NCI-H1436 treated with DMSO at 0.1 percent for 48 hours (cell line): Measurements from ENCODE around the gene STAC.

ENCODE experiments used
- DNase-seq: peaks from one replicate; lab custom pipeline; 2025; lab: John Stamatoyannopoulos, UW

STAC gene, protein sequence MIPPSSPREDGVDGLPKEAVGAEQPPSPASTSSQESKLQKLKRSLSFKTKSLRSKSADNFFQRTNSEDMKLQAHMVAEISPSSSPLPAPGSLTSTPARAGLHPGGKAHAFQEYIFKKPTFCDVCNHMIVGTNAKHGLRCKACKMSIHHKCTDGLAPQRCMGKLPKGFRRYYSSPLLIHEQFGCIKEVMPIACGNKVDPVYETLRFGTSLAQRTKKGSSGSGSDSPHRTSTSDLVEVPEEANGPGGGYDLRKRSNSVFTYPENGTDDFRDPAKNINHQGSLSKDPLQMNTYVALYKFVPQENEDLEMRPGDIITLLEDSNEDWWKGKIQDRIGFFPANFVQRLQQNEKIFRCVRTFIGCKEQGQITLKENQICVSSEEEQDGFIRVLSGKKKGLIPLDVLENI

DNA sequence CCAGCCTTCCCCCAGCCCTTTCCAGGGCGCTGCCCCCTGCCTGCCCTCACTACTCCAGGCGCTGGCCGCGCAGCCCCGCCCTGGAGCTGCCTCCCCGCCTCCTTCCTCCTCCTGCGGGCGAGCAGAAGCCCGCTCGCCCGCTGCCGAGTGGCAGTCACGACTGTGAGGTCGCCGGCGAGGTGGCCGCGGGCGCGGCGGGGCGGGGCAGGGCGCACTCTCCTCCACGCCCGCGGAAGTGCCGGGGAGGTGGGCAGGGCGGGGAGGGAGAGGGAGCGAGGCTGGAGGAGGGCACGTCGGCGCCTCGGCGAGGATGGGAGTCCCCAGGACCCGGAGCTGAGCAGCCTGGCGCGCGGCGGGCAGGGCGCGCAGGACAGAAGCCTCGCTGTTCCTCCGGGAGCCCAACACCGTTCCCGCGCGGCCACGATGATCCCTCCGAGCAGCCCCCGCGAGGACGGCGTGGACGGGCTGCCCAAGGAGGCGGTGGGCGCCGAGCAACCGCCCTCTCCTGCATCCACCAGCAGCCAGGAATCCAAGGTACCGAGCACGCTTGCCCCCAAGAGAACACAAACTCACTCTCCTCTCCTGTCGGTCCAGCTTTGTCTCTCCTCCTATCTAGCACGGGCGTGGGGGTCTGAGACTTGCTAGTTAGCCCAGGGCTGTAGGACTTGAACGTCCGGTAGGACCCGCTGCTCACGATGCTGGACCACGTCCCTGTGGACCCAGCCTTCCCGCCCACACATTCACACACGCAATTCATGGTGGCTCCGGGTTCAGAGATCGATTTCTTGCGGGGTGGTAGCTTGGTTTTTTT lies at the start of gene STAC:
TSS of gene STAC (plus strand) at position 284 of the 811 bp plus-strand sequence. CDS start at position 424, 140 bp downstream.
- DNase-seq = no peak

DNA sequence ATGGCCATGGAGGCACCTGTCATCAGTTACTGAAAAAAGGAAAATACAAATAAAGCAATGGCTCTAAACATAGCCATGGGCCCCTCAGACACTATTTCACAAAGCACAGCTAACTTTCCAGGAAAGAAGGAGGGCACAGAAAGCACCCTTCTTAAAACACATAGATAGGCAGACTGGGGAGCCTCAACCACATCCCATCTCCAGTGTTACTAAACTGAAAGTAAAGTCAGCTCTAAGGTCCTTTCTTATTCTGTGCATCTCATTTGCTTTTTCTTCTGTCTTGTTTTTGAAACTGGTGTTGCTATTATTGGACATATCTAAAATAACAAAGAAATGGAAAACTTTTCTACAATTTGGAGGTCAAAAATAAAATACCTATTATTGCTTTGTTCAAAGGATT lies 48.2 kb upstream of the STAC start:
- no peak for DNase-seq

DNA sequence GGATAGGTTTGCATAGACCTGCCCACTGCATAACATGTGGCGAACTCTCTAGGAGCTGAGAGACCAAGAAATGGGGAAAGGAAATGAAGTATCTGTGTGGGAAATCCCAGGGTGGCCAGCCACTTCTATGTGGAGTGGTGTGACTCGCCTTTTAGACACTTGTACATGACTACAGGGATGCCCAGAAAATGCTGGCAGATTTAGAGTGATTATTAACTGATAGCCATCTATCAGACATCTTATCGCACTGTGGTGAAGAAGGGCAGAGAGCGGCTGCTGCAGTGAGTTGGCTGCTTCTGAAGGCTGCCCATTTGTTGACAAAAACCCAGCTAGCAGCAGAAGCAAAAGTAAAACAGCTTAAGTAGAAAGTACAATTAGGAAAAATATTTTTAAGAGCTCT lies 18.1 kb upstream of the STAC start:
- no peak for DNase-seq

DNA sequence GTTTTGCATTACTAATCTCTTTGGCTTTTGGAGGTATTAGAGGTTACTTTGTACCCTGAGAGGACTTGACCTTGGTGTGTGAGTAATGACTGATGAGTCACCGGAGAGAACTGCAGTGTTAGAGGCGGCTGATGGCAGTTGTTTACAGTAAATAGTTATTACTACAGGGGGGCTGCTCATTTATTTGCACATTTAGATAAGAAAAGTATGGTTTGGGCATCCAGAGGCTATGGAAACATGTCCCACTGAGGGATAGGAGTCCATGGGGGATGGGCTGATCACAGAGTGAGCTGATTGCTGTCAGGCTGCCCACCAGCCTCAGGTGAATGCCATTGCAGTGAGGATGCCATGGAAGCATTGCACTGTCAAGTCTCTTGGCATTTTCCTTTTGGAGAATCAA lies 17.3 kb upstream of the STAC start:
- no peak for DNase-seq

DNA sequence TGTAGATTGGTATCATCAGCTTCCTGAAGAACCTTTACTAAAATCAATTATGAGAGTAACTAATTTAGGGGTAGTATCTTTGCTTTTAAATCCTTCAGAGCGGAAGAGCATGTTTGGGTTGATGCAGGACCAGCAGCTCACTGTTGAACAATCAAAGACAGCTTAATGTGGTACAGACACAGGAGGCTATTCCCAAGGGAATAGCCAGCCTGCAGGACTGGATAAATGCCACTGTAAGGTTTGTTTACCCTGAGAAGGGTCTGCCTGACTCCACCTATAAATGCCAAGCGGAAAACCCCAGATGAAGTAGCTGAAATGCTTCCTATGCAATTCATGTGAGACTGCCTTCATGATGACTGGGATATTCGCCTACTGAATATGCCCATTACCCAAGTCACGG lies 16.0 kb upstream of the STAC start:
- DNase-seq = no peak

DNA sequence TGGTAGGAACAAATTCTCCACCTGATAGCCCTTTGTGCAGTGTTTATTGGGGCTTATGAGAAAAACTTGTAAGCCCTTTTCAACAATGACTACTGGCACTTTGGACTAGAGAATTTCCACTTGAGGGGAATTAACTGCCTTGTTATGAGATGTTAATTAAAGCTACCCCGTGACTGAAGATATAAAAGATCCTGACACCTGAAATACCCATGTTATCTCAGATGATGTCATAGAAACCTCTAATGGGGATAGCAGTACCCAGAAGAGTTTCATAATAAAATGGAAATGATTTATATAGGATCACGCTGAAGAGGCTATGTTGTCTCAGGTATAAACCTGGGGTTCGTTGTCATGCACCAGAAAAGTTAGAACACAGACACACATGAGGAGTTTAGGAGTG lies 14.5 kb upstream of the STAC start:
- DNase-seq = no peak

DNA sequence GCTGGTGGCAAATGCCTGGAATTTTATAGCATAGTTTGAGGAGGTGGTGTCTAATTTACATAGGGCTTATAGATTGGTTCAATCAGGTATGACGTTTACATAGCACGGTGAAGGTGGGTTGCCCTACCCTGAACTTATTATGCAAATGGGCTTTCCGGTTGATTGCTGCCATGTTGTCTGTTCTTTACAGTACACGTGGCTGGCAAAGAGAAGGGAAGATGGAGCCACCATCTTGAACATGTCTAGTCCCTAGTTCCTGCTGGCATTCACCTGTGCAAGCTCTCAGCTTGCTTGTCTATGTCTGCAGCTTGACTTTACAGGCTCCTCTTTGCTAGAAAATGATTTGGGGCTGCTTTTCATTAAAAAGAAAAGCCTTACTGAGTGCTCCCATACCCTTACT lies 14.0 kb upstream of the STAC start:
- DNase-seq = no peak

DNA sequence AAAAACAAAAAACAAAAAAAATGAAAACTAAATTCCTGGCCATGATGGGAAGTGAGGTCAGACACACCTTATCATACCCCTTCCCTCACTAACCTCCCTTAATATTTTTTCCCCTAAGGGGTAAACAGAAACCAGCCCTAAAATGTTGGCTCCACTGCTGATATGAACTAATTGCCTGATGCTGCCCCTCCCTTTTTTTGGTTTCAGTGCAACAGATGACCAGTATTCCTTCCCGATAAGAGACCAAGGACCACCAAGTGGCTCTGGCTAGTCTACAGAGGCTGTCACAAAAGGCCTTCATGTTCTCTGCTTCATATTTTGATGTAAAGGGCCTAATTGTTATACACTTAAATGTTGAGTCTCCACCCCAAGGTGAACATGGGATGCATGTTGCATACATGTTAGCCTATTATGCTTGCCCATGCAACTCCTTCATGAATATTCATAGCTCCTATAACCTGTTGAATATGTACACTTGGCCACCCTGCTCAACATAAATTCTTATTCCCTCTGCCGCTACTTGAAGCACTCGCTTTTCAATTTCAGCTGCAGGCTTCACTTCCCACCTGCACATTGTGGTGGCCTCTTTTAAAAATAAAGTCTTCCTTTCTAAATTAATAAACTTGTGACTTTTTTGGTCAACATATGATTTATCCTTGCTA lies 12.3 kb upstream of the STAC start:
- DNase-seq = no peak

DNA sequence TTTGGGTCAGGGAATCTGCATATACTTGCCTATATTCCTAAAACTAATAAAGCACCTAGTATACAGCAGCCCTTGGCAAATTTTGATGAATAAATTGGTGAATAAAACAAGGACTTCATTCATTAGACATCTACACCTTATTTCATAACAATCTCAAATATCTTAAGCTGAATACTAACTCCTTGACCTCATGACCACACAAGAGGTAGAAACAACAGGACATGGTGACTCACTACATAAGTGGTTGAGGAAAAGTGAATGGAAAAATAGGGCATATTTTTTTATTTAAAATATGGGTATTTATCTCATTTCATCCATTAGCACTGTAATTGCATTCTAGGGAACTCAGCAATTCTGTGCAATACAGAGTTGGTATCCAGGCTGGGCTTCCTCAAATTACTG lies 7.8 kb upstream of the STAC start:
- no peak for DNase-seq

DNA sequence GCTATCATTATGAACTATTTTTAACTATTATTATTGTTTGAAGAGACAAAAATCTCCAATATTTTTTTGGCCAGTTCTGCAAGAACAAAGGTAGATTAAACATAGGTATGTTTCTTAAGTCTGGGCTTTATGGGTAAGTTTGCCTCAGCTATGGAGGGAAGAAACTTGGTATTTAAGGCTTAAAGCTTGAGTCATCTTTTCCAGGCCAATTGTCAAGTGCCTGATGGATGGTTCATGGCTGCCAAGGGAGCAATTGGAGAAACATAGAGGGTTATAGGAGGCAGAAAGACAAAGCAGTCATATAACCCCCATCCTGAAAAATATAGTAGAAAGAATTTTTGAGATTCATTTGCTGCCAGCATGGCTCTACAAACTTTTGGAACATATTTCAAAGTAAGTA lies 7.2 kb upstream of the STAC start:
- no peak for DNase-seq

DNA sequence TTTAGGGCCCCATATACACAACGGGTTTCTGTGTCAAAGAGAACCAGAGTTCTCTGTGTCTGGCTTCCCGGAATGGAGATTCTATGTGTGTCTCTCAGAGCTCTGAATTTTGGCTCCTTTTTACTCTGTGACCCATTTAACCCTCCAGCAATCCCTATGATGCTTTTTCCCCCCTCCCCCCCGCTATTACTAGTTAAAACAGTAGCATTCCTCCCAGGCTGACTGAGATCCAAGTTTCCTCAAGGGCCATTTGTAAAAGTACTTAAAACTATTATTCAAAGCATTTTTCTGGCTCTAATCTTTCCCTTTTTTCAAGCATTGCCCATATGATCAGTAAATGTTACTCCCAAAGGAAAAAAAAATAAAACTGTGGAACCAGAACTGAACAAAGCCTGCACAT lies 6.6 kb upstream of the STAC start:
- DNase-seq = no peak

DNA sequence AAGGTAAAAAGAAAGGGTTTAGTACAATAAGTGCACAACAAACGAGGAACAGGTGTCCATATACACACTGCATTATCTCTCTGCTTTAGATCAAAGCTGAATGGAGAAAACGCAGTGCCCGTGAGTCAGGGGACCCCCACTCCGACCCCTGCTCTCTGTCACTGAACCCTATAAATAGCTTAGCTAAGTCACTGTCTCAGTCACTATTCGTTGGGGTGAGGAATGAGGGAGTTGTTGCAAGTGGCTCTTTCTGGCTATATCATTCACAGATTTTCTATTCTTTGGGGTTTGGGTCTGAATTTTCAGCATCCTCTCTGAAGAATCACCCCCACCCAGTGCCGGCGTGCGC lies 458 bp upstream of the STAC start:
- no peak for DNase-seq

DNA sequence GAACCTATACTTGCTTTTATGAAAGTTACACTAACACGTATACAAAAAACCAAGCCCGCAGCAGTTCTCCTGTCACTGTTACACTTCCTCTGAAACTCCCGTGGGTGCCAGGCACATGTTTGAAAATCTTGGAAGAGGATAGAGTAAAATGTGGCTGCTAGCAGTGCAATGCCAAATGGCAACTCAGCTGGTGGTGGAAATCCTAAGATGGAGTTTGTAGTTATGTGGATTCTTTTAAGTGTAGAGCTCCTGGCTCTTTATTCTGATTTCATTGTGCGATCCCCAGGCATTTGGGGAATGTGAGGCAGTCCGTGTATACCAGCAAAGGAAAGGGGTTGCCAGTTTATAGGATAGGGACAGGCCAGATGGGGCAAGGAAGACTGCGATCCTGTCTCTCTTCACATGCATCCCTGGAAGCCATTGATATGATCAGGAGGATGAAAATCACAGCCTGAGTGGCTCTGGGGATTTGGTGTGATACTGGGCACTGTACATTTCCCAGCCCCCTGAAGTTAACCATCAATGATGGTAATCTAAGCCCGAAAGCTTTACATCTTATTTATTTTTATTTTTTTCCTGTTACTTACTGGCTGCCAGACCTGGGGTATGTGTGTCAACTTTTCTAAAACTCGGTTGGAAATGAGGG lies 1.1 kb downstream of the STAC start:
- DNase-seq = no peak

DNA sequence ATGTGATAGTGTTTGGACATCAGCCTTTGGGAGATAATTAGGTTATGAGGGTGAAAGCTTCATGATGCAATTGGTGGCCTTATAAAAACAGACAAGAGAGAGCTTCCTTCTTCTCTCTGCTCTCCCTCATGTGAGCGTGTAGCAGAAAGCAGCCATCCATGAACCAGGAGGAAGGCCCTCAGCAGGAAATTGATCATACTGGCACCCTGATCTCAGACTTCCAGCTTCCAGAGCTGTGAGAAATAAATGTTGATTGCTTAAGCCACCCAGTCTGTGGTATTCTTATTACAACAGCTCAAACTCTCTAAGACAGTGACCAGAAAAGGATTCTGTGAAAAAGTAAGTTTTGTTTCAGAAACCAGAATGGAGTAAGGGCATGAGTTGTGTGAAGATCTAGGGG lies 13.3 kb downstream of the STAC start:
- no peak for DNase-seq

DNA sequence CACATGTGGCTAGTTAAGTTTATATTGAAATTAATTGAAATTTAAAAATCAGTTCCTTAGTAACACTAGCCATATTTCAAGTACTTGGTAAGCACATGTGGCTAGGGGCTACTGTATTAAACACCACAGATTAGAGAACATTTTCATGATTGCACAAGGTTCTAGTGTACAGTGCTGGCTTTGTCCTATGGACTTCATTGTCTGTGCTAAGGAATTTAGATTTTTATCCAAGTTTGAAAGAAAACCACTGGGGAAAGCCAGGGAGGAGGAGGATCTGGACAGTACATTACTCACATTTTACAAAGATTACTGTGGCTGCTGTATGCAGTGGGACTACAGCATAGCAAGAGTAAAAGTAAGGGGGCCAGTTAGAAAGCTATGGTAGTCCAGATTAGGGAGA lies 13.9 kb downstream of the STAC start:
- no peak for DNase-seq

DNA sequence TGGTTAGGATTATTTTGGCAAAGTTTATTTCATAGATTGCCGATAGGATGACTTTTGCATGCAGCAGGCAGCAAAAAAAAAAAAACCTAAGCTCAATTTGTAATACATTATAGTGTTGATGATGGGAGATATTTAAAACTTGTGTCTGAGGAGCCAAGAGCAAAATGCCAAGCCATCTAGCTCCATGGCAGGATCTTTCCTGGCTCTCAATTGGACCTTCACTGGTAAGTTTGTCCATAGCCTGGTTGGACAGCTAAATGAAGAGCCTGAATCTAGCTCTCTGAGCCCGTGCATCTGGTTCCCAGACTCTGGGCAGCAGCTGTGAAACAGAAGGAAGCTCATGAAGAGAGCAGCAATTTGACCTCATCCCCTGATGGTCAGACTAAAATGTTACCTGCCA lies 17.5 kb downstream of the STAC start:
- no peak for DNase-seq

DNA sequence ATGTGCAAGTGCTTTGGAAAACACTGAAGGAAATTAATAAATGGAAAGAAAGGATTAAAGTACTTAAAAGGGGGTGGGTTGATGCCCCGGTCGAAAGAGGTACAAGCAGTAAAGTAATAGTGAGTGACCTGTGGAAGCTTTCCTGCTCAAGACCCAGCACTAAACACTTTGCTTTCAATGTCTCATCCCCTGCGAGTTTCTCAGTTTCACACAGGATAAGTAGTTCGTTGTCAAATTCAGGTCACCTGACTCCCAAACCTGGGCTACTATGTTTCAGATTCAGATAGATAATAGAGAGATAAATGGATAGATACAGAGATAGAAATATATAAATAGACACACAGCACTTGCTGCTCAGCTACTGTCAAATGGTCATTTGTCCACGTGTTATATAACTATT lies 19.6 kb downstream of the STAC start:
- no peak for DNase-seq

DNA sequence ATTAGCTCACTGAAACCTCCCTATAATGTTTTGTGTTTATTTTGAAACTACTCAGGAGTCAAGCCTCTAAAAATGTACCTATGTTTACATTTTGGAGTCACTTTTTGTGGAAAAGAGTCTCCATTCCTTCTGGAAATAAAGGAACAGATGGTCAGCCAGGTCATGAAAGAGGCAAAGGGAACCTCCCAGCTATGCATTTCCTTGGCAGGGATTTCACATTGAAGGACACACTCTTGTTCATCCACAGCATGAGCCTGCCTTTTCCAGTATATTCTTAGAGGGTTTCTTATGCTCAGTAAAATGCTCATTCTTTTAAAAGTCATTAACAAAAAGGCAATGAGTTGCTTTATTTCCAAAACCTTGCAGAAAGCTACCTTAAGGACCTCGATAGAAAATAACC lies 20.8 kb downstream of the STAC start:
- DNase-seq = no peak

DNA sequence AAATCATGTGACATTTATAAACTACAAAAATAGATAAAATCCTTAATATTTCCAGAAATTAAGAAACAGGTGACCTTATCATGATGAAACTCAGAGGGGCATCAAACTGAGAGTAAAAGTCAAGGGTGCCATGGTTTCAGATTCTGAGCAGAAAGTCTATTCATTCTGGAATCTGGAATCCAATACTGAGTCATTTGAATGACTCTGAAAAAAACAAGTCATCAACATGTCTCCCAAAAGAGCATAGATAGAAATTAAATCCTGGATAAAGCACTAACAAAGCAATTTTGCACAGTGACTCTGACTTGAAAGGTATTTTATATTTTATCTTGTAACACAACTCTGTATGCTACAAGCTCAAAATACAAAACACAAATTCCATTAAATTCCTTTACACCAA lies 23.4 kb downstream of the STAC start:
- no peak for DNase-seq

DNA sequence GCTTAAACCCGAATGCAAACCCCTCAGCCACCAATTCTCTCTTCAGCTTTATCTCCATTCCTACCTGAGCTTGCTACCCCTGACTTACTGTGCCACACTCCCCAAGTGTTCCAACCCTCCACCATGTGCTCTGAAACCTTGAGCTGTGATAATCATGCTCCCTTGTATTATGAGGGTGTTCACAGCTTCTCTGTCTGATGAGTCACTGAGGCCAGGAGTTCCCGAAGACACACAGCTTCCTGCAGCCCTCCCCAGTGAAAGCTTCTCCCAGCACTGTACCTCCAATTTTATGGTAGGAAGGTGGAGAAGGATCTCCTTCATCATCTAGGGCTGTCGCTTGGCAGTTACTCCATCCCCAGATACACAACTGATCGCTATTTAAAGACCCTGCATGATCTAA lies 24.9 kb downstream of the STAC start:
- DNase-seq = no peak

DNA sequence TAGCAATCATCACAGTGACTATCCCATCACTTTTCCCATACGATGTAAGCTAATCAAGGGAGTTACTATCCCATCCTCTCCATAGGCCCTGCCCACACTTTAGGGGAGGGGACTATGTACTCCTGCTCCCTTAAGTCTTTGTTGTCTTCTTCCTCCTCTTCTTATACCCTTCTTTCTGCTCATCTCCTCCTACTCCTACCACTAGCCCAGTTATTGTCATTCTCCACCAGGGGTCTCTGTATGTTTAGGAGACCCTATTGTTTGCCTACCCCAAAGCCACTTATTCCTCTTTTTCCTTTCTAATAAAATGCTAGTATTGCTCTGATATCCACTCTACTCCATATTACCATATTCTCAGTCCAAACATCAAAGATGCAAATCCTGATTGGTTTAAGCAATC lies 27.8 kb downstream of the STAC start:
- DNase-seq = no peak

DNA sequence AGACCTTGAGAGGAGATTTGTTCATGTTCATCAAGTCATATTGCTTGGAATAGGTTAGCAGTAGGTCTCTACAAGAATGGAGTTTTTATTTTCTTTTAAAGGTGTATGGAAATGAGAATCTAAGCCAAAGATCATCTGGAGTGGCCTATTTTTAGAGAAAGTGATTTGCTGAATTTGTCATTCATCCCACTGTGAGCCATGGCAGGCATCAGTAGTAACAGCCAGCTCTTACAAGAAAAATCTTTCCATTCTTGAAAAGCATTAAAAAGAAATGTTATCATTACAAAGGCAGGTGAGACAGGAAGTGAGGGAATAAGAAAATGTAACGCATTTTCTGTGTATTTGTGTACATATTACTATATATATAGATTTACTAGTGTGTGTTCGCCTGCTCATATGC lies 29.6 kb downstream of the STAC start:
- no peak for DNase-seq

DNA sequence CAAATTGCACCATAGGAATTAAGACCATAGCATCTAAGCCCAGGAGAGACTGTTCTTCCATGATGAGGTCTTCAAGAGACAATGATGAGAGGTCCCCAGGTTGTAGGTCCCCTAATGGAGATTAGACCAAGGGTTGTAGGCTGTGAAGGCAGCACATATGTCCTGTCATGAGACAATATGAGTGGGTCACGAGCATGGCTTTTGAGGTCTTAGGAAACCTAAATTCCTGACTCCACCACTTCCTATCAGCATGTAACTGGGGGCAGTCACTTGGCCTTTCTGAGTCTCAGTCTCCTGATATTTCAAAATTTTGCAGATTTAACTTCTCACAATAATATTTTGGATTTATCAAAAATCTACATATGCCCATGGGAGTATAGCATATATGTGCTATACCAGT lies 31.3 kb downstream of the STAC start:
- no peak for DNase-seq
